NCI-H2171 (cell line): ENCODE results near the gene CYTIP.
A peak's percentile ranks its signal among the peaks of the same experiment; 100 is the strongest.
"Not testable (repeated sequence)": the region's sequence is repeated elsewhere in the genome, so short reads cannot be mapped to it uniquely, and the experiment has no call there.

Experiments used
- DNase-seq: peaks from one replicate; lab custom pipeline; 2025; lab: John Stamatoyannopoulos, UW

Gene CYTIP

DNA sequence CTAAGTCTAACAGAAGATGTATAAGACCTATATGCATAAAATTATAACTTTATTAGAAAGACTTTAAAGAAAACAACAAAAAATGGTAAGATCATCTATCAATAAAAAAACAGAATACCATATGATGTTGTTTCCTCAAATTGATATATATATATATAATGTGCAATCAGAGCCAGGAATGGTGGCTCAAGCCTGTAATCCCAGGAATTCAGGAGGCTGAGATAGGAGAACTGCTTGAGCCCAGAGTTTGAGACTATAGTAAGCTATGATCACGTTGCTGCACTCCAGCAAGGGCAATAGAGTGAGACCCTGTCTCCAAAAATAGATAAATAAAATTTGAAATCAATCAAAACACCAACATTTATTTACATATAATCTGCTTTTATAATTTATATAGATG lies 19.5 kb downstream of the CYTIP start:
- DNase-seq: no peak

DNA sequence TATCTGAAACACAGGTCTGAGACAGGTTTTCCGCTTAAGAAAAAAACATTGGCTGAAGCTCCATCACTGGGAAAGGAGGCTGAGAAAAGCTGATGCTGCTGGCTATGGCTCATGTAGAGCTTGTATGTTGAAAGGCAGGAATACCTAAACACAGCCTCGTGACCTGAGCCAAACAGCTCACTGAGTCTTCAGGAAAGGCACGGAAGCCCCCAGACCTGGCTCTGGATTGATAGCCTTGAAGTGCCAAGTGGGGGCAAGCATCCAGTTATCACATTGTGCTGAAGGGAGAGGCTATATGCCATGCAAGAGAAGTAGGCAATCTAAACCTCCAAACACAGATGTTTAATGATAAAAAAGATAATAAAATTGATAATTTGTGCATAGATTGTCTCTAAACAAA lies 21.9 kb downstream of the CYTIP start:
- no peak for DNase-seq

DNA sequence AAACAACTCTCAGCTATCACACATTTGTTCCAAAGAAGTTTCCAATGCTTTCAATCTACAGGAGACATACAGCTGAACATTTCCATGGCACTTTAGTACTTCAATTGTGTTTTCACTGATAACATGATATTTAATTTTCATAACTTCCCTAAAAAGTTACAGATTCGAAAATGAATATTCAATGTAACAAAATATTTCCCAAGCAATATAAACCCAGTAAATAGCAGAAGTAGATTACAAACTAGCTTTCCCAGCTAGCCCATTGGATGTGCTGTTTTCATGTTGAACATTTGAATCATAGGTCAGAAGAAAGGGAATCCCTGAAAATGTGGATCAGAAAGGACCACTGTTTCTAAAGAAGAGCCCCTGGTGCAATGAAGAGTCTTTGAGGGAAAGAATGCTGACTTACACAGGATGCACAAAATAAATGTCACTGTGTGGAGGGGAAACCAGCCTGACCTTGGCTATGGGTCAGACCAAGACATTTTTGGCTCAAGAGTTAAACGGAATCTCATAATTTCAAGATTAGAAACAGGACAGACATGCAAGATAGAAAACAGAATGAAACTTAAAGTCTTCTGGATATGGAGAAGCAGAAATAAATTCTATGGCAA lies 22.5 kb downstream of the CYTIP start:
- no peak for DNase-seq

DNA sequence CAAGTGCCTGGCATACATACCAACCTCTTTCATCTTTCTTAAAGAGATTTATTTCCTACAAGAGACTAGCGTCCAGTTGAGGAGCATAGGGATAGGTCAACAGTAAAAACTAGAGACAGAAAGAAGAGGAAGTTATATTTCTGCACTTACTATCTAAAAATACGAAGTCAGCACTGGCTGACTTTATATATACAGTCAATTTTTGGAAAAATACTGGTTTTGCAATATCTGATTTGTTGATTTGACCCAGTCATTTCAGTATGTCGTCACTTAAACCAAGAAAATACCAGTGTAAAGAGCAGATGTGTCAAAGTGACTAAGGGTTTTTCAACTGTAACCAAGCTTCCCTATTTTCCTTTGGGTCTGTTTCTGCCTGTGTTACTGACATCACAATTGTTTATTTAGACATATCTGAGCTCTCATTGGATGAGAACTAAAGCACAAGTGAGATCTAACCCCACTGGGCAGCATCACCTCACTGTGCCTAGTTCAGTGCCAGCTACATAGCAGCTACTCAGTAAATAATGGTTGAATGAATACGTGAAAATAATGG lies 23.0 kb downstream of the CYTIP start:
- DNase-seq: no peak

DNA sequence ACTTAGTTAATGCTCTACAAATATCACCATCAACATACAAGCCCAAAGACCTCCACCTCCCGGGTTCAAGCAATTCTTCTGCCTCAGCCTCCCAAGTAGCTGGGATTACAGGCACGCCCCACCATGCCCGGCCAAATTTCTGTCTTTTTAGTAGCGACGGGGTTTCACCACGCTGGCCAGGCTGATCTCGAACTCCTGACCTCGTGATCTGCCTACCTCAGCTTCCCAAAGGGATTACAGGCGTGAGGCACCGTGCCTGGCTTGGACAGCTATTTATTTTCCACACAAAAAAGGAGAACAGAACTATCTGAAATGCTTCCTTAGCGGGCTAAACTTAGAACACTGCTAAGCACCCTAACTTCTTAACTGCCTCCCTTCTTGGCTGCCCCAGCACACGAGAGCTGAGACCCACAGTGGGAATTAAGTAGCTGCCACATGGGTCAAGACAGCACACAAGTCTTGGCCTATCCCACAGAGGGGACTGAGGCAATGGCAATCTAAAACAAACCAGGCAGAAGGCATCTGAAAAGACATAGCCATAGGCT lies 24.8 kb downstream of the CYTIP start:
- no peak for DNase-seq

DNA sequence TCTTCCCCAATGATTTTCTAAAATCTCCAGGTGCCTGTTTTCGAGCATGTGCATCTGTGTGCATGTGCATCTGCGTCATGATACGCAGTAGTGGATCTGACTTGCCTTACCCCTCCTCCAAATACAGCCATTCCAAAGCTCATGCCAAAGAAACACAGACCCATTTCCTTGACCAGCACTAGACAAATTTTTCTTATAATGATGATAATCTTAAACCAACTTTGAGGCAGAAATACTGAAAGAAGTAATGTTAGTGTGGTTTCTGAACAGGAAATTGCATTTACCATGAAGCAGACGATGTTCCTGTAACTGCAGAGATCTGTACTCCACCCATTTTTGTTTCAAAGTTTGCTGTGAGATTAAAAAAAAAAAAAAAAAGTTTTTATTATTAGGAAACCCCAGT lies 25.6 kb downstream of the CYTIP start:
- DNase-seq: no peak

DNA sequence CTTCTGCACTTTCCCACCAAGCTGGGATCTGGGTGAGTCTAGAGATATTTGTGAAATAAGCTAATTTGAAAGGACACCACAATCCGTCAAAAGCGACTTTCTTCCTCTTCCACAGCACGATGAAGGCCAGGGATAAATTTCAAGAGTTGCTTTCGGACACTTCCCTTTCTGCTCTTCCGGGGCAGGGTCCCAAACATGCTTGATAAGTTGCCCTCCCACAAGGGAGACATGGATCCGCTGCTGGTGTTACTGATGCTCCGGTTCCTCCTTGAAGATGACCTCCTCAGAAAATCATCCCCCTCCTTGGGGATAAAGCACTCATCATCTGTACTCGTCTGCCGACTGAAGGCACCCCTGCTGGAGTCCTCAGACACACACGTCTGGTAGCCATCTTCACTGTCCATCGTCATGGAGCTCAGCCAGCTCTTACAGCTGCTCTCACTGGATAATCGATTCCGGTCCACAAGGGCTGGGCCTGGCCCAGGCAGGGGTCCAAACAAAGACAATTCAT lies 28.2 kb downstream of the CYTIP start:
- DNase-seq: no peak

DNA sequence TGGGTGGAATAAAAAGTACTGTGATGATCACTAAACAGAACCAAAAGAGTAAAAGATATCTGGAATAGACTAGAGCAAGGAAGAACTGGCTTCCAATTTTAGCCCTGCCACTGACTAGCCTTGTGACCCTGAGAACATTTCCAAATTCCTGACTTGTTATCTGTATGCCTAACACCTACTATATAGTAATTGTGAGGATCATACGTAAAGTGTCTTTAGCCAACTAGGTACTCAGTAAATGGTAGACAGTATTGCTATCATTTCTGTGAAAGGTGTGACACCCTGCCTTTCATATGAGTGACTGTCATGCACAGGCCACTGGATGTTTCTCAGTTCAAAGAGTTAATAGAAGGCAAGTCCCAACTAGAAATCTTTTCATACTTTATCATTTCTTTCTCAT lies 29.8 kb downstream of the CYTIP start:
- DNase-seq: no peak

DNA sequence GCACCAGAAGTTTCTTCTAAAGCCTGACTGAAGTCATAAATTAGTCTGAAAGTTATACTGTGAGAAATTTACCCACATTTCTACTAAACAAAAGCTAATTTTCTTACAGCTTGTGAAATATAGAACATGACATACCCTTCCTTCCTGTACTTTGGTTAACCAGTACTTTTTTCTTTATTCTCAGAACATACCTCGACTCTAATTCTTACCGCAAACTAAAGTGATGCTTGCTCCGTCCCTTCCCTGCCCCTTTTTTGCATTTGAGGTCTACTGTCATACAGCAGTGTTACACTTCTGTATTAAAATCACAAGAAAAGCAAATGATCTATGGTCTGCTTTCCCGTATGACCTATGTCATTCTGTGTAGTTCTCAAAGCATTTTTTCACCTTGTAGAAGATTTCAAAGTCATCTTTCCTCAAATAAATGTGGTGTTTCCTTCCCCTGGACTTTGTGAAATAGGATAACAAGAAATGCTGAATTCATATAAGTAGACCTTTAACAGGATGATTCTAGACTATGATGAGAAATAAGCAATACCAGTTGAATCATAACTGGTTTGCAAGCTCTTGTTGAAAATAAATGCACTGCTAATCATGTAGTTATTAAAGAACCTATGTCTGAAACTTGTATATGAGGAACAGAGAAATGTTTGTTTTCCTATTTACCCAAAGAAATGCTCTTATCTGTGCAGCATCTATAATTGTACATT lies 30.4 kb downstream of the CYTIP start:
- no peak for DNase-seq

DNA sequence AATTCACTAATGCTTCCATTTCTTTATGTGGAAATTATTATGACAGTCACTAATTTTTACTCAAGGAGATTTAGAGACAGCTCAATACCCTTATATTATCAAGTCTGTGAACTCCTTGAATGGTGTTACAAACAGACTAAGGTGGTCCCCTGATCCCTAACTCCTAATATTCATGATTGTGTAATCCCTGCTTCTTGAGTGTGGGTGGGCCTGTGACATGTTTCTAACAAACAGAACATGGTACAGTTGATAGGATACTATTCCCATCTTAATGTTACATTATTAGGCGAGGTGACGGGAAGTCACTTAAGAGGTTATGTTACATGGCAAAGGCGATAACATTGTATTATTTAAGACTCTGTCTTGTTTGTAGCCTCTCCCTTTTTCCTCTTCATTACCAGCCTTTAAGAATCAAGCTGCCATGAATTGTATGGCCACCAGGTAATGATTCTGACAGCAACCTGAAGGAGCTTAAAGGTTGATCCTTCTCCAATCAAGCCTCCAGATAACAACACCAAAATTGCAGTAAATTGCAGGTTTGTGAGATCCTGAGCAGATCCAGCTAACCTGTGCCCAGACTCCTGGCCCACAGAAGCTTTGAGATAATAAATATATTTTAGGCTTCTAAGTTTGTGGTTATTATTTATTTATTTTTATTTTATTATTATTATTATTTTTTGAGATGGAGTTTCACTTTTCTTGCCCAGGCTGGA lies 32.1 kb downstream of the CYTIP start:
- DNase-seq: no peak

DNA sequence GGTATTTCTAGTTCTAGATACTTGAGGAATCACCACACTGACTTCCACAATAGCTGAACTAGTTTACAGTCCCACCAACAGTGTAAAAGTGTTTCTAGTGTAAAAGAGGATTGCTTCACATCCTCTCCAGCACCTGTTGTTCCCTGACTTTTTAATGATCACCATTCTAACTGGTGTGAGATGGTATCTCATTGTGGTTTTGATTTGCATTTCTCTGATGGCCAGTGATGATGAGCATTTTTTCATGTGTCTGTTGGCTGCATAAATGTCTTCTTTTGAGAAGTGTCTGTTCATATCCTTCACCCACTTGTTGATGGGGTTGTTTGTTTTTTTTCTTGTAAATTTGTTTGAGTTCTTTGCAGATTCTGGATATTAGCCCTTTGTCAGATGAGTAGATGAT lies 38.5 kb downstream of the CYTIP start:
- not testable (repeated sequence) for DNase-seq

DNA sequence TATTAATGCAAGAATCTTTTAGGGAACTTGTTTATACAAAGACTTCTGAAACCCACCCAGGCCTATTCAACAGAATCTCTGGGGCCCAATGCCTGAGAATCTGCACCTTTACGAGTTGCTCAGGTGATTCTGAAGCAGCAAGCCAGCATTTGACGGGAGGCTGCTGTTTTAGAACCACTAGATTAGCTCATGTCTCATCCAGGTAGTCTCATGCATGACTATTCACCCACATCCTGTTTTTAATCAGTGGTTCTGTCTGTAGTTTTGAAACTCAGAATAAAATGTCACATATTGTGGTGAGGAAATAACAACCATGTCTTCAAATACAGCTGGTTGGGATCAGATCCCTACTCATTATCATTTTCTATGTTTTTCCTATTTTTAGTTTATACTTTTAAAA lies 39.5 kb downstream of the CYTIP start:
- DNase-seq: no peak

DNA sequence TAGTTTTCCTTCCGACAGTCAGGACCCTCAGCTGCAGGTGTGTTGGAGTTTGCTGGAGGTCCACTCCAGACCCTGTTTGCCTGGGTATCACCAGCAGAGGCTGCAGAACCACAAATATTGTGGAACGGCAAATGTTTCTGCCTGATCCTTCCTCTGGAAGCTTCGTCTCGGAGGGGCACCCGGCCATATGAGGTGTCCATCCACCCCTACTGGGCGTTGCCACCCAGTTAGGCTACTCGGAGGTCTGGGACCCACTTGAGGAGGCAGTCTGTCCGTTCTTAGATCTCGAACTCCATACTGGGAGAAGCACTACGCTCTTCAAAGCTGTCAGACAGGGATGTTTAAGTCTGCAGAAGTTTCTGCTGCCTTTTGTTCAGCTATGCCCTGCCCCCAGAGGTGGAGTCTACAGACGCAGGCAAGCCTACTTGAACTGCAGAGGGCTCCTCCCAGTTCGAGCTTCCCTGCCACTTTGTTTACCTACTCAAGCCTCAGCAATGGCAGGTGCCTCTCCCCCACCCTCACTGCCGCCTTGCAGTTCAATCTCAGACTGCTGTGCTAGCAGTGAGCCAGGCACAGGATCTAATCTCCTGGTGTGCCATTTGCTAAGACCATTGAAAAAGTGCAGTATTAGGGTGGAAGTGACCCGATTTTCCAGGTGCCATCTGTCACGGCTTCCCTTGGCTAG lies 40.9 kb downstream of the CYTIP start:
- DNase-seq: not testable (repeated sequence)

DNA sequence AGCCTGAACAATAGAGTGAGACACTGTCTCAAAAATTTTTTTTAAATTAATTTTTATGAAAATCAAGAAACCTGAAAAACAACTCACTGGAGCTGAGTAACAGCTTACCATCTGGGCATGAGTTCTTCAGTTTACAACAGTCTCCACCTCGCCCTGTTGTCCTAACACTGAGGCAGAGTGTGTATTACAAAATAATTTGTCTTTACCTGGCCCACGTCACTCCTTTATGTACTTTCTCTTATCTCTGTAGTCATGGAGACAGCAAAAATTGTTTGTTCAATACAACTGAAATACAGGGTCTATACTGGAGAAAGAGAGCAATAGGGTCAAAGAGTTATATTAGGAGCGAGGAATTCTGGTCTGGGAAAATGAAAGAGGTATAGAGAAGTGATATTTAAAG lies 48.1 kb downstream of the CYTIP start:
- no peak for DNase-seq

DNA sequence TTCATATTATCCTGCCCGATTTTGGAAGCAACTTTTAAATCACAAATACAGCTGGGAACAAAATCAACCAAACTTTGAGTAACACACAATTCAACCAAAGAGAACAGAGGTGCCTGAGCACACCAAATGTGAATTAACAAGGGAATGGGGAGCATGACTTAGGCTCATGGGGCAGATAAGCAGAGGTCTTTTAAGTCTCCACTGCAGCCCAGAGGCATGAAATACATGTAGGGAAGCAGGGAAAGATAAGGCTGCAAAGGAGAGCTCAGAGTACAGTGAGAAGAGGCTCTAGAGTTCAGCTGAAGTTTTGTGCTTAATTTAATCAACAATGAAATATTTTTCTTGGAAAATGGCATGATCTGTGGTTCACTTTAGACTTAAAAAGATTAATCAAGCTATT lies 49.0 kb downstream of the CYTIP start:
- DNase-seq: no peak

DNA sequence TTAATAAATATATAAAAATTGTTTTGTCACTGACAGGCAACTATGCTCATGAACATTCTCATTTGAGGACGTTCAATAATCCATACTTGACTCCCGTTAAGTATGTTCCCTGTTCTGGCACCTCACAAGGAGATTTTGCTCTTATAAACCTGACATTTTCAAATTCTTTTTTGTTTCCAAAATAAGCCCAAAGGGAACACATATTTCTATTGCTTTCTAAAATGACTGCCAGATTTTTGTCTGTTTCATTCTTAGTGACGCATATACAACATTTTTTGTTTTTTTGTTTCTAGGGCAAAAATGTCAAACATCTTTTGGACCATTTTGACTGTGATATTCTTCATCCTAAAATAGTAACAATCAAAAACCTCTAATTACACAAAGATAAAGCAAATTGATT lies 50.5 kb downstream of the CYTIP start:
- DNase-seq: no peak

DNA sequence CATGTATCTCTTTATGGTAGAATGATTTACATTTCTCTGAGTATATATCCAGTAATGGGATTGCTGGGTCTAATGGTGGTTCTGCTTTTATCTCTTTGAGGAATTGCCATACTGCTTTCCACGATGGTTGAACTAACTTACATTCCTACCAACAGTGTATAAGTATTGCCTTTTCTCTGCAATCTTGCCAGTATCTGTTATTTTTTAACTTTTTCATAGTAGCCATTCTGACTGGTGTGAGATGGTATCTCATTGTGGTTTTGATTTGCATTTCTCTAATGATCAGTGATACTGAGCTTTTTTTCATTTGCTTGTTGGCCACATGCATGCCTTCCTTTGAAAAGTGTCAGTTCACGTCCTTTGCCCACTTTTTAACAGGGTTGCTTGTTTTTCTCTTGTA lies 55.1 kb downstream of the CYTIP start:
- DNase-seq: no peak

DNA sequence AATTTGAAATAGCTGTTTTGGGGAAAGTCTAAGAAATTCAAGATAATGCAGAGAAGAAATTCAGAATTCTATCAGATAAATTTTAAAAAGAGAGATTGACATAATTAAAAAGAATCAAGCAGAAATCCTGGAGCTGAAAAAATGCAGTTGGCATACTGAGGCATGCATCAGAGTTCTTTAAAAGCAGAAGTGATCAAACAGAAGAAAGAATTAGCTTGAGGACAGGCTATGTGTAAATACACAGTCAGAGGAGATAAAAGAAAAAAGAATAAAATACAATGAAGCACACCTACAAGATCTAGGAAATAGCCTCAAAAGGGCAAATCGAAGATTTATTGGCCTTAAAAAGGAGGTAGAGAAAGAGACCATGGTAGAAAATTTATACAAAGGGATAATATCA lies 57.1 kb downstream of the CYTIP start:
- DNase-seq: no peak

DNA sequence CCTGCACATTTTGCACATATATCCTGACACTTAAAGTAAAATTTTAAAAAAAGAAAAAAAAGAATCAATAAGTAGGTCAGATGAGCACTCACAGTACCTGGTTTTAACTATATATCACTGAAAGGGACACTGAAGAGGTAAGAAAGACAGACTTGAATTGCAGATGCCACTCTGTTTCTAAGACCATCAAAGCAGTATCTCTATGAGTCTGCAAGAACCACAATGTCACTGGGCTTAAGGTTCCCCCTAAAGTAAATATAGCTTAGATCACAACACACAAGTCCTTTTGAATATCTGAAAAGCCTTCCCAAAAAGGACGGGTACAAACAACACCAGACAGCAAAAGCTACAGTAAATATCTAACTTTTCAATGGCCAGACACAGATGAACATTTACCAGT lies 57.6 kb downstream of the CYTIP start:
- DNase-seq: no peak

DNA sequence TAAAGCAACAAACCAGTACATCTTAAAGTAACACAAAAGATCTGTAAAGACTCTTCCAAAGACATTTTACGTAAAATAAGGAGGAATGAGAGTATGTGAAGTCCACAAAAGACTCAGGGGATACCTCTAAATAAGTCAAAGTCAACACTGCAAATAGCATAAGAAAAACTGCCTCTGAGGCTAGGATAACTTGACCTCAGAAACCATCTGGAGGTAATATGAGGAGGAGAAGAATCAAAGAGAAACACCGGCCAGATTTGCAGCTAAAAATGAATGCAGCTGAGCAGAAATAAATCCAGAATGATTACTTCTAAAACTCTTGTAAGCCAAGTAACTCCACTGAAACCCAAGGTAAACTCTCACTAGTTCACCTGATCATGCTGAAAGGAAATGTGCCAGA lies 66.0 kb downstream of the CYTIP start:
- peak; percentile 63 for DNase-seq

DNA sequence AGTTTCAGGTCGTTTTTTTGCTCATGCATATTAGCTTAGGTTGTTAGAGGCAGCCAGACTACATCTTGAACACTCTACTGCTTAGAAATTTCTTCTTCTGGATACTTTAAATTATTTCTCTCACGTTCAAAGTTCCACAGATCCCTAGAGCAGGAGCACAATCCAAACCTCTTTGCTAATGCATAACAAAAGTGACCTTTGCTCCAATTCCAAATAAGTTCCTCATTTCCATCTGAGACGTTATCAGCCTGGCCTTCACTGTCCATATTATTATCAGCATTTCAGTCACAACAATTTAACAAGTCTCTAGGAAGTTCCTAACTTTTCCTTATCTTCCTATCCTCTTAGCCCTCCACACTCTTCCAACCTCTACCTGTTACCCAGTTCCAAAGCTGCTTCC lies 67.8 kb downstream of the CYTIP start:
- DNase-seq: no peak

DNA sequence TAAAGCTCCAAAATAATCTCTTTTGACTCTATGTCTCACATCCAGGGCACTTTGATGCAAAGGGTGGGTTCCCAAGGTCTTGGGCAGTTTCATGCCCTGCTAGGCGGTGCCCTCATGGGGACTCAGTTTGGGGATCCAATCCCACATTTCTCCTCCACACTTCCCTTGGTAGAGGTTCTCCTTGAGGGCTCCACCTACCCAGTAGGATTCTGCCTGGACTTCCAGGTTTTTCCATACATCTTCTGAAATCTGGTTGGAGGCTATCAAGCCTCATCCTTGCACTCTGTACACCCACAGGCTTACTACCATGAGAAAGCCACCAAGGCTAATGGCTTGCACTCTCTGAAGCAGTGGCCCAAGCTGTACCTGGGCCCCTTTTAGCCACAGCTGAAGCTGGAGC lies 68.5 kb downstream of the CYTIP start:
- no peak for DNase-seq
